Nephron (organoid): Measurements from ENCODE around the gene DNAJC15.

ENCODE experiments used
- H3K27ac Mint-ChIP-seq, 3 experiments: 2 replicates each; pipeline ENCODE4 v1.8.0; 2020; ENCODE audit warnings: mixed read lengths in 3 of 3, mild to moderate bottlenecking in 2 of 3, moderate library complexity in 1 of 3
- H3K27me3 Mint-ChIP-seq: 2 replicates; pipeline ENCODE4 v1.8.0; 2021; ENCODE audit warnings: low read depth, mild to moderate bottlenecking, moderate library complexity, mixed read lengths
- H3K36me3 Mint-ChIP-seq: 2 replicates; pipeline ENCODE4 v1.8.0; 2020; ENCODE audit warnings: low read depth, mixed read lengths
- H3K4me1 Mint-ChIP-seq: 2 replicates; pipeline ENCODE4 v1.8.0; 2020; ENCODE audit warnings: mixed read lengths
- H3K4me3 Mint-ChIP-seq, 3 experiments: 2 replicates each; pipeline ENCODE4 v1.8.0; 2020; ENCODE audit warnings: mild to moderate bottlenecking in 3 of 3, mixed read lengths in 3 of 3, moderate library complexity in 2 of 3
- H3K9me3 Mint-ChIP-seq: 2 replicates; pipeline ENCODE4 v1.8.0; 2020; ENCODE audit warnings: mixed read lengths
- CTCF ChIP-seq, 3 experiments: fragments of 200-600 bp; sonication (generic); IDR thresholded peaks; one replicate each; pipeline ENCODE4 v1.5.0; 2021; ENCODE audit warnings: antibody characterized with exemption in 3 of 3; ENCODE audit not compliant: unreplicated experiment in 3 of 3

Gene DNAJC15

GRCh38 chr13:42991898-42992763, 31.3 kb upstream of the DNAJC15 start, which contains the start of gene EPSTI1:
Gene EPSTI1 (minus strand): TSS chr13:42992241. CDS start chr13:42992165, 76 bp downstream.
- H3K9me3 Mint-ChIP-seq: no peaks in the 10 kb centered on the region
- no peak for TF ChIP-seq CTCF (IDR thresholded peaks at IDR 0.05; ENCODE audit: unreplicated experiment in 3 of 3)
- H3K27ac Mint-ChIP-seq: peak within 1 kb of the TSS; percentile 92 to 97 (median 96)
- peaks cover 18% of the 10 kb centered on the region for H3K27me3 Mint-ChIP-seq
- H3K4me1 Mint-ChIP-seq: peaks cover 26% of the 10 kb centered on the region
- no peaks in the 10 kb centered on the region for H3K36me3 Mint-ChIP-seq
- peak within 1 kb of the TSS; percentile 86 to 90 (median 89) for H3K4me3 Mint-ChIP-seq

GRCh38 chr13:42992764-42993122, 30.6 kb upstream of the DNAJC15 start:
- Mint-ChIP-seq H3K4me3 (peak overlapping the region; percentile 86 to 90 (median 89)), H3K9me3 (no peaks in the 10 kb centered on the region), H3K27ac (peak overlapping the region; percentile 92 to 97 (median 96)), H3K36me3 (no peaks in the 10 kb centered on the region), H3K27me3 (peaks cover 18% of the 10 kb centered on the region), H3K4me1 (peaks cover 26% of the 10 kb centered on the region)
- TF ChIP-seq CTCF (IDR thresholded peaks at IDR 0.05; ENCODE audit: unreplicated experiment in 3 of 3): no peak

- H3K27me3 Mint-ChIP-seq: peaks cover 18% of the 10 kb centered on the region
- H3K4me1 Mint-ChIP-seq: peaks cover 26% of the 10 kb centered on the region
- peak overlapping the region in 1 of 3 experiments; percentile 29 for H3K27ac Mint-ChIP-seq
- no peak overlapping the region for H3K4me3 Mint-ChIP-seq
- TF ChIP-seq CTCF (IDR thresholded peaks at IDR 0.05; ENCODE audit: unreplicated experiment in 3 of 3): no peak
- H3K36me3 Mint-ChIP-seq: no peaks in the 10 kb centered on the region
- H3K9me3 Mint-ChIP-seq: no peaks in the 10 kb centered on the region
Observed at GRCh38 chr13:42994878-42995277, 28.5 kb upstream of the DNAJC15 start.

- Mint-ChIP-seq H3K4me3 (no peak overlapping the region), H3K4me1 (peaks cover 13% of the 10 kb centered on the region), H3K27me3 (peaks cover 18% of the 10 kb centered on the region), H3K27ac (no peak overlapping the region), H3K36me3 (no peaks in the 10 kb centered on the region), H3K9me3 (no peaks in the 10 kb centered on the region)
- TF ChIP-seq CTCF (IDR thresholded peaks at IDR 0.05; ENCODE audit: unreplicated experiment in 3 of 3): no peak
Observed at GRCh38 chr13:42996584-42996983, 26.8 kb upstream of the DNAJC15 start.

DNA sequence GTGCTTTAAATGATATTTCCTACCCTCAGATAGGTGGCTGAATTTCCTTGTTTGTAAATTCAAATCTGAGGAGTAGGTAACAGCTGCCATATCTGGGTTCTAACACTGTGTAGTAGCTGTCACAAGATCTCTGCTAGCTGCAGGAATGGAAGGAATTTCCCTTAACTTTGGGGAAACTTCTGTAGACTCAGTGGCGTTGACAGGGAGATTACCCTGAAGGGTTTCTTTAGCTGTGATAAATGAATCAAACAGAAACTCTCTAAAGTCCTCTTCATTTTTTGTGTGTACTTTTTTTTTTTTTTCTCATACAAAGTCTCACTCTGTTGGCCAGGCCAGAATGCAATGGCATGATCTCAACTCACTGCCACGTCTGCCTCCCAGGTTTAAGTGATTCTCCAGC, 26.0 kb upstream of the DNAJC15 start:
- peaks cover 11% of the 10 kb centered on the region for H3K27me3 Mint-ChIP-seq
- no peak overlapping the region for H3K4me3 Mint-ChIP-seq
- H3K9me3 Mint-ChIP-seq: no peaks in the 10 kb centered on the region
- no peak for TF ChIP-seq CTCF (IDR thresholded peaks at IDR 0.05; ENCODE audit: unreplicated experiment in 3 of 3)
- no peak overlapping the region for H3K27ac Mint-ChIP-seq
- no peaks in the 10 kb centered on the region for H3K36me3 Mint-ChIP-seq
- H3K4me1 Mint-ChIP-seq: peaks cover 6% of the 10 kb centered on the region

GRCh38 chr13:42999491-42999890, 23.9 kb upstream of the DNAJC15 start:
- H3K27ac Mint-ChIP-seq: no peak overlapping the region
- peaks cover 5% of the 10 kb centered on the region for H3K27me3 Mint-ChIP-seq
- no peak for TF ChIP-seq CTCF (IDR thresholded peaks at IDR 0.05; ENCODE audit: unreplicated experiment in 3 of 3)
- no peak overlapping the region for H3K4me3 Mint-ChIP-seq
- H3K36me3 Mint-ChIP-seq: no peaks in the 10 kb centered on the region
- no peaks in the 10 kb centered on the region for H3K9me3 Mint-ChIP-seq
- no peaks in the 10 kb centered on the region for H3K4me1 Mint-ChIP-seq
